ENCODE measurements around the gene IL1B.

IL1B gene

GRCh38 chr2:112829101-112829960 is 7.2 kb downstream of the IL1B start:
- no peak for DNase-seq

GRCh38 chr2:112828251-112828691 is 8.3 kb downstream of the IL1B start:
- no peak for DNase-seq

- DNase-seq = no peak
Observed at GRCh38 chr2:112827604-112828185, 8.9 kb downstream of the IL1B start.

- DNase-seq = no peak
Observed at GRCh38 chr2:112827009-112827408, 9.6 kb downstream of the IL1B start.

GRCh38 chr2:112825706-112826105 is 10.9 kb downstream of the IL1B start:
- DNase-seq = no peak

GRCh38 chr2:112824694-112825085 is 11.9 kb downstream of the IL1B start:
- no peak for DNase-seq

GRCh38 chr2:112821682-112822081 is 14.9 kb downstream of the IL1B start:
- DNase-seq = no peak

- peak; percentile 65 for DNase-seq
Observed at GRCh38 chr2:112821142-112821541, 15.4 kb downstream of the IL1B start.

GRCh38 chr2:112820343-112820742 is 16.2 kb downstream of the IL1B start:
- no peak for DNase-seq

- DNase-seq = no peak
Observed at GRCh38 chr2:112819081-112819480, 17.5 kb downstream of the IL1B start.

- no peak for DNase-seq
Observed at GRCh38 chr2:112818094-112818902, 18.3 kb downstream of the IL1B start.

- no peak for DNase-seq
Observed at GRCh38 chr2:112817082-112817689, 19.4 kb downstream of the IL1B start.

GRCh38 chr2:112814278-112814677 is 22.3 kb downstream of the IL1B start:
- DNase-seq = no peak

GRCh38 chr2:112813280-112813966 is 23.2 kb downstream of the IL1B start:
- no peak for DNase-seq

- DNase-seq = no peak
Observed at GRCh38 chr2:112812318-112813267, 24.0 kb downstream of the IL1B start.

- DNase-seq = no peak
Observed at GRCh38 chr2:112811841-112812306, 24.7 kb downstream of the IL1B start.

GRCh38 chr2:112811276-112811831 is 25.2 kb downstream of the IL1B start:
- no peak for DNase-seq

GRCh38 chr2:112809112-112809511 is 27.5 kb downstream of the IL1B start:
- DNase-seq = no peak

GRCh38 chr2:112807233-112807807 is 29.3 kb downstream of the IL1B start:
- DNase-seq = no peak

- no peak for DNase-seq
Observed at GRCh38 chr2:112805542-112805941, 31.0 kb downstream of the IL1B start.
